ENCODE measurements around the gene RHOD. TPM values are rescaled to one million over a fixed set of nuclear protein-coding genes. Genes with fewer than 3 reads are reported as not detected.

RHOD gene
- total RNA-seq, 1 donor from 2014 or later, result 12.2 TPM

DNA sequence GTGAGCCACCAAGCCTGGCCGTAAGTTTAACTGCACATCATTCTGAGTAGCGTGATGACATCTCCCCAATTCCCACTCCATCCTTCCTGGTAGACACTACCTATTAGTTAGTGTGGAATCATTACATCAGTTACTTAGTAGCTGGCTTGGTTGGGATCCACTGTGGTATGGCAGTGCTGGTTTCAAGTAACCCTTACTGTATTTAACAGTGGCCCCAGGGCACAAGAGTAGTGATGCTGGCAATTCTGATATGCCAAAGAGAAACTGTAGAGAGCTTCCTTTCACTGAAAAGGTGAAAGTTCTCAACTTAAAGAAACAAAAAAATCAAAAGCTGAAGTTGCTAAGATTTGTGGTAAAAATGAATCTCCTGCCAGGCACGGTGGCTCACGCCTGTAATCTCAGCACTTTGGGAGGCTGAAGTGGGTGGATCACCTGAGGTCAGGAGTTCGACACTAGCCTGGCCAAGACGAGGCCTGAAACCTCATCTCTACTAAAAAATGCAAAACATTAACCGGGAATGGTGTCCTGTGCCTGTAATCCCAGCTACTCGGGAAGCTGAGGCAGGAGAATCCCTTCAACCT, 27.2 kb downstream of the RHOD start:
- no peaks in the 10 kb centered on the region for H3K9me3 ChIP-seq
- no peak for DNase-seq
- no peaks in the 10 kb centered on the region for H3K27me3 ChIP-seq (ENCODE audit: low read depth)
- ATAC-seq, result no peak
- H3K27ac ChIP-seq, result no peak overlapping the region
- TF ChIP-seq, protein P1, sequence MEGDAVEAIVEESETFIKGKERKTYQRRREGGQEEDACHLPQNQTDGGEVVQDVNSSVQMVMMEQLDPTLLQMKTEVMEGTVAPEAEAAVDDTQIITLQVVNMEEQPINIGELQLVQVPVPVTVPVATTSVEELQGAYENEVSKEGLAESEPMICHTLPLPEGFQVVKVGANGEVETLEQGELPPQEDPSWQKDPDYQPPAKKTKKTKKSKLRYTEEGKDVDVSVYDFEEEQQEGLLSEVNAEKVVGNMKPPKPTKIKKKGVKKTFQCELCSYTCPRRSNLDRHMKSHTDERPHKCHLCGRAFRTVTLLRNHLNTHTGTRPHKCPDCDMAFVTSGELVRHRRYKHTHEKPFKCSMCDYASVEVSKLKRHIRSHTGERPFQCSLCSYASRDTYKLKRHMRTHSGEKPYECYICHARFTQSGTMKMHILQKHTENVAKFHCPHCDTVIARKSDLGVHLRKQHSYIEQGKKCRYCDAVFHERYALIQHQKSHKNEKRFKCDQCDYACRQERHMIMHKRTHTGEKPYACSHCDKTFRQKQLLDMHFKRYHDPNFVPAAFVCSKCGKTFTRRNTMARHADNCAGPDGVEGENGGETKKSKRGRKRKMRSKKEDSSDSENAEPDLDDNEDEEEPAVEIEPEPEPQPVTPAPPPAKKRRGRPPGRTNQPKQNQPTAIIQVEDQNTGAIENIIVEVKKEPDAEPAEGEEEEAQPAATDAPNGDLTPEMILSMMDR (IDR thresholded peaks at IDR 0.05), result no peak
- intact Hi-C loops (cut with DNase I), result no loop called here
- no peaks in the 10 kb centered on the region for H3K36me3 ChIP-seq
- peaks cover 12% of the 10 kb centered on the region for H3K4me1 ChIP-seq
- no peak overlapping the region for H3K4me3 ChIP-seq

DNA sequence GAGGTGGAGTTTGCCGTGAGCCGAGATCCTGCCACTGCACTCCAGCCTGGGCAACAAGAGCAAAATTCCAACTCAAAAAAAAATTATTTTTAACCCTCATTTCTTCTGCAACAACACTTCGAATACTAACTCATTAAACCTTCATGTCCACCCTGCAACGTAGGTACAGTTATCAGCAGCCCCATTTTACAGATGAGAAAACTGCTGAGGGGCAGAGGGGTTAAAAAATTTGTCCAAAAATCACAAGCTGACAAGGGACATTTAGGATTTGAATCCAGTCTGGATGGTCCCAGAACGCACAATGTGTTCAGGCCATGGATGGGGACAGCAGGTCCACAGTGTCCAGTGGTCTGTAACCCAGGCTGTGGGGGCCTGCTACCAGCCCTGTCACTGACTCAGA, 29.0 kb downstream of the RHOD start:
- no peaks in the 10 kb centered on the region for H3K36me3 ChIP-seq
- H3K9me3 ChIP-seq, result no peaks in the 10 kb centered on the region
- H3K27ac ChIP-seq, result no peak overlapping the region
- ATAC-seq, result no peak
- H3K27me3 ChIP-seq (ENCODE audit: low read depth), result no peaks in the 10 kb centered on the region
- TF ChIP-seq, protein P1 (IDR thresholded peaks at IDR 0.05), result no peak
- no peak overlapping the region for H3K4me3 ChIP-seq
- H3K4me1 ChIP-seq, result peaks cover 12% of the 10 kb centered on the region
- intact Hi-C loops (cut with DNase I), result no loop called here
- DNase-seq, result no peak

DNA sequence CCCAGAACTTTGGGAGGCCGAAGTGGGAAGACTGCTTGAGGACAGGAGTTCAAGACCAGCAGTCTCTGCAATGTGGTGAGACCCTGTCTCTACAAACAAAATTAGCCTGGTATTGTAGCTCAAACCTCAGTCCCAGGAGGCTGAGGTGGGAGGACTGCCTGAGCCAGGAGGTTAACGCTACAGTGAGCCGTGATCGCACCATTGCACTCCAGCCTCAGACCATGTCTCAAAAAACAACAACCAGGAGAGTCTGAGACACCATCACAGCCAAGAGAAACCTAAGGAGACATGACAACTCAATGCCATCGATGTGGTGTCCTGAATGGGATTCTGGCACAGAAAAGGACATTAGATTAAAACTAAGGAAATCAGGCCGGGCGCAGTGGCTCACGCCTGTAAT, 34.1 kb downstream of the RHOD start:
- no peaks in the 10 kb centered on the region for H3K27me3 ChIP-seq (ENCODE audit: low read depth)
- TF ChIP-seq, protein P1 (IDR thresholded peaks at IDR 0.05), result no peak
- H3K9me3 ChIP-seq, result no peaks in the 10 kb centered on the region
- no peaks in the 10 kb centered on the region for H3K36me3 ChIP-seq
- no peak overlapping the region for H3K4me3 ChIP-seq
- no peak overlapping the region for H3K27ac ChIP-seq
- intact Hi-C loops (cut with DNase I), result no loop called here
- no peak for DNase-seq
- ATAC-seq, result no peak
- no peaks in the 10 kb centered on the region for H3K4me1 ChIP-seq

DNA sequence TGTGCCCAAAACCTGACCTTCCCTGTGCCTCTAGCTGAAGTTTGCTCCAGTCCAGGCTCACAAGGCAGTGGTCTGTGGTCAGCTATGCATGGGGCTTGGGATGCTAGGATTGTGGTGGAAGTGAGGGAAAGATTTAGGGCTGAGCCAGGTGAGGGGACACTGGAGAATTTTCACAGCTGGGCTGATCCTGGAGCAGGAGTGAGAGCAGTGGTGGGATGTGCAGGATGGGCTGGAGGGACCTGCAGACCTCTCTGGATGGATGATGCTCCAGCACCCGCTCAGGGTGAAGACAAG, 38.5 kb downstream of the RHOD start:
- Histone ChIP-seq H3K27me3 (ENCODE audit: low read depth) (no peaks in the 10 kb centered on the region), H3K4me1 (no peaks in the 10 kb centered on the region), H3K4me3 (no peak overlapping the region), H3K9me3 (no peaks in the 10 kb centered on the region), H3K36me3 (no peaks in the 10 kb centered on the region), H3K27ac (no peak overlapping the region)
- intact Hi-C loops (cut with DNase I), result no loop called here
- DNase-seq (no peak), ATAC-seq (peak in 1 of 2 donors; percentile 37)
- TF ChIP-seq, protein P1 (IDR thresholded peaks at IDR 0.05), result no peak

DNA sequence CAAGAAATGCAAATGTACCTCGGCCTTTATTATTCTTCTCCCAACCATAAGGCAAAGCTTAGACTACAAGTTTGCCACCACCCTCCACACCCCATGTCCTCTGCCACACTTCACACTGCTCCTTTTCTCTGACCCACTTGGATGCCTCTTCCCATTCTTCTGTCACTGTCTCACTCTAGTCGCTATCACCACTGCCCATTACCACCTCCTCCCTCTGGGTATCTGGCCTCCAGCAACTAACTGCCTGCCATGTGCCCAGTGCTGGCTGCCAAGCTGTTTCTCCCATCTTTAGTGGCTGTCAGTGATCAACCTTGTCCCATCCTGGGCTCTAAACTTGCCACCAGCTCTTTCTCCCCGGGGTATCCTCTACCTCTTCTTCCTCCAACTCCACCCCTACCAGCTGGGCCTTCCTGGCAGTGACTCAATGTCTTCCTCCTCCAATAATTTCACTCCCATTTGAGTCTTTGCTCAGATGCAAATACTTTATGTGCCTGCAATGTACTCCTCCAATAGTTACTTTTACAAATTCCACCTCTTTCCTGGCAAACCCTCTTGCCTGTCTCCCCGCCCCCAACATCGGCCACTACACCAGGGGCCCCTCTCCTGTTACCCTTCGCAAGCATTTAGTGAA, 42.3 kb downstream of the RHOD start:
- intact Hi-C loops (cut with DNase I), result no loop called here
- DNase-seq (no peak), ATAC-seq (no peak)
- H3K27me3 ChIP-seq (ENCODE audit: low read depth), result no peaks in the 10 kb centered on the region
- no peak overlapping the region for H3K4me3 ChIP-seq
- no peaks in the 10 kb centered on the region for H3K4me1 ChIP-seq
- no peaks in the 10 kb centered on the region for H3K36me3 ChIP-seq
- no peak overlapping the region for H3K27ac ChIP-seq
- no peaks in the 10 kb centered on the region for H3K9me3 ChIP-seq
- TF ChIP-seq, protein P1 (IDR thresholded peaks at IDR 0.05), result no peak
